HG02840 (cell line): ENCODE measurements around the gene MPZ.

Source experiments
- ATAC-seq: cut with Tn5 transposase; IDR thresholded peaks from one replicate; pipeline ENCODE4 v1.9.1; 2021; ENCODE audit warnings: mild to moderate bottlenecking, moderate library complexity, moderate number of reproducible peaks; ENCODE audit not compliant: unreplicated experiment, low FRiP score

The MPZ gene

GRCh38 chr1:161304927-161305866 lies 4.6 kb downstream of the MPZ start:
- no peak for ATAC-seq

- no peak for ATAC-seq
Observed at GRCh38 chr1:161300478-161300877, 9.3 kb downstream of the MPZ start.

- no peak for ATAC-seq
Observed at GRCh38 chr1:161299347-161299746, 10.4 kb downstream of the MPZ start.

- no peak for ATAC-seq
Observed at GRCh38 chr1:161298116-161298515, 11.7 kb downstream of the MPZ start.

GRCh38 chr1:161297415-161297814 lies 12.4 kb downstream of the MPZ start:
- ATAC-seq, result no peak

GRCh38 chr1:161290779-161291178 lies 19.0 kb downstream of the MPZ start:
- ATAC-seq, result no peak

GRCh38 chr1:161287482-161288054 lies 22.2 kb downstream of the MPZ start:
- no peak for ATAC-seq

GRCh38 chr1:161285521-161285920 lies 24.2 kb downstream of the MPZ start:
- no peak for ATAC-seq

- ATAC-seq, result no peak
Observed at GRCh38 chr1:161285113-161285512, 24.7 kb downstream of the MPZ start.

GRCh38 chr1:161282991-161283390 lies 26.8 kb downstream of the MPZ start:
- ATAC-seq, result no peak

- ATAC-seq, result no peak
Observed at GRCh38 chr1:161274874-161275273, 34.9 kb downstream of the MPZ start.

- ATAC-seq, result no peak
Observed at GRCh38 chr1:161273402-161273801, 36.4 kb downstream of the MPZ start.

GRCh38 chr1:161267321-161267720 lies 42.4 kb downstream of the MPZ start:
- no peak for ATAC-seq

- no peak for ATAC-seq
Observed at GRCh38 chr1:161266836-161267235, 42.9 kb downstream of the MPZ start.

- ATAC-seq, result no peak
Observed at GRCh38 chr1:161266202-161266601, 43.6 kb downstream of the MPZ start.

GRCh38 chr1:161265305-161265704 lies 44.5 kb downstream of the MPZ start:
- ATAC-seq, result no peak

- no peak for ATAC-seq
Observed at GRCh38 chr1:161261261-161262235, 48.2 kb downstream of the MPZ start.

- no peak for ATAC-seq
Observed at GRCh38 chr1:161260376-161261260, 49.1 kb downstream of the MPZ start.

- no peak for ATAC-seq
Observed at GRCh38 chr1:161259765-161260164, 50.0 kb downstream of the MPZ start.

- no peak for ATAC-seq
Observed at GRCh38 chr1:161259345-161259702, 50.4 kb downstream of the MPZ start.
